Aorta (tissue), 5 donors: Measurements from ENCODE around the gene ABHD12. TPM values are rescaled to one million over a fixed set of nuclear protein-coding genes. Genes with fewer than 3 reads are reported as not detected.

Experiments used
- ATAC-seq: fragments of 200-7000 bp; cut with Tn5 transposase; one replicate; pipeline ENCODE4 v1.9.1; 2022; ENCODE audit warnings: moderate library complexity; ENCODE audit not compliant: low FRiP score
- DNase-seq, 2 donors: peaks; one replicate each; pipeline ENCODE4 v3.0.0-alpha.2; 2020
- H3K27ac ChIP-seq, 2 donors: one replicate each; pipeline ENCODE4 v1.5.1; 2013; ENCODE audit warnings: low read length in 2 of 2, mild to moderate bottlenecking in 2 of 2, moderate library complexity in 2 of 2, control low read depth in 1 of 2, inconsistent platforms in 1 of 2, low read depth in 1 of 2
- H3K27me3 ChIP-seq, 2 donors: one replicate each; pipeline ENCODE4 v1.6.1; 2013; ENCODE audit warnings: control low read depth in 1 of 2, low read length in 1 of 2, mild to moderate bottlenecking in 1 of 2, moderate library complexity in 1 of 2; ENCODE audit not compliant: insufficient read depth in 2 of 2, control insufficient read depth in 1 of 2
- H3K36me3 ChIP-seq, 2 donors: one replicate each; pipeline ENCODE4 v1.6.1; 2013; ENCODE audit warnings: control low read depth in 1 of 2, low read length in 1 of 2, mild to moderate bottlenecking in 1 of 2; ENCODE audit not compliant: insufficient read depth in 2 of 2, control insufficient read depth in 1 of 2
- H3K4me1 ChIP-seq, 2 donors: one replicate each; pipeline ENCODE4 v1.6.1; 2013; ENCODE audit warnings: low read length in 2 of 2, control low read depth in 1 of 2, mild to moderate bottlenecking in 1 of 2, moderate library complexity in 1 of 2; ENCODE audit not compliant: insufficient read depth in 2 of 2, control insufficient read depth in 1 of 2
- H3K4me3 ChIP-seq, 2 donors: one replicate each; pipeline ENCODE4 v1.5.1; 2013; ENCODE audit warnings: low read length in 2 of 2, control low read depth in 1 of 2, mild to moderate bottlenecking in 1 of 2
- H3K9me3 ChIP-seq: one replicate; pipeline ENCODE4 v1.6.1; 2013; ENCODE audit warnings: mild to moderate bottlenecking, low read length; ENCODE audit not compliant: control insufficient read depth
- WGBS, 2 donors: extraction: QIAGEN DNeasy Blood & Tissue Kit; methylation state at CpG; one replicate each; pipeline ENCODE4 v1.1.7; 2013; 5-methylcytosine and 5-hydroxymethylcytosine counted together
- intact Hi-C, 2 donors: fragments of 100-400 bp; cut with DNase I; formaldehyde crosslinking; loops; one replicate each; pipeline versions ENCODE4 v1.14.2 to v1.15.0; 2022
- polyA plus RNA-seq, 2 donors: library from polyadenylated mRNA; stranded (reverse); fragments of 200-250 nt; gene quantifications; one replicate each; pipeline ENCODE4 v1.2.3, GENCODE V29; 2013
- total RNA-seq, 2 donors: library from RNA; stranded (reverse); fragmentation: NEBNext Ultra II Directional; extraction: Animal tissue kit (Norgen Biotek cat#: 25700); gene quantifications; one replicate each; pipeline ENCODE4 v1.2.1, GENCODE V29; 2021
- donor health status: healthy with polysubstance abuse.
- donor health status: Bipolar disorder and iron deficiency.
- donor health status: DM: no; HTN: no; CAD: no.
- donor health status: DM: no; HTN: no; CAD: no.
- donor health status: DM: yes; HTN: yes; CAD: no.

Gene ABHD12
- total and polyA plus RNA-seq, 4 donors = 26.2 to 32.3 (median 29.1) TPM

DNA sequence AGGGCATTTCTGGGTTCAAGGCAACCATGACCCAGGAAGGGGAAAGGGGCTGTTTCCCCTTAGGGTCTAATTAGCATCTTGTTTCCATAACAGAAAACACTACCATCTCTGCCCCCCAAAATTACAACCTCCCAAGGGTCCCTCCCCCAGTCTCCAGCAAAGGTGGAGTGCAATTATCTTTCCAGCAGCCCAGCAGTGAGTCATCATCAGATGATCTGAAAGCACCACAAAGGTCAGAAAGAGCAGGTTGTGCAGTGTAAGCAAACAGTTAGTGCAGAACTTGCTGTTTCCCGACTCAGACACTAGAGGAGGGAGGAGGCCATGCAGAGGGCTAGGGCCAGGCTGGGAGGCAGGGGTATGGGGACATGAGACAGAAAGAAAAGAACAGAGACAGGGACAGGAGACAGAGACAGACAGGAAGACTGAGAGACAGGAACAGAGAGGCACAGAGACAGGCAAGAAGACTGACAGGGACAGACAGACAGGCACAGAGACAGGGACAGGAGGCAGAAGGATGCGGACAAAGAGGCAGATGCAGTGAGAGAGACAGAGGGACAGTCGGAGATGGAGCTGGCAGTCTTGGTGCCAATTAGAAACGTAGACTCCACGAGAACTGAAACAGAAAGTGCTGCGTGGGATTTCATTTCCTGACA, 80.2 kb downstream of the ABHD12 start:
- Histone ChIP-seq H3K9me3 (no peaks in the 10 kb centered on the region), H3K36me3 (no peaks in the 10 kb centered on the region), H3K27me3 (no peaks in the 10 kb centered on the region), H3K4me1 (peaks cover 3% of the 10 kb centered on the region in 2 donors), H3K27ac (peak overlapping the region in 1 of 2 donors; percentile 66), H3K4me3 (no peak overlapping the region)
- ATAC-seq (peak; percentile 80), DNase-seq (peak; percentile 73 to 78)
- intact Hi-C loops = no loop called here
- WGBS, 2 donors = 17 to 18% methylated on average over 6 of the region's 6 CpGs

DNA sequence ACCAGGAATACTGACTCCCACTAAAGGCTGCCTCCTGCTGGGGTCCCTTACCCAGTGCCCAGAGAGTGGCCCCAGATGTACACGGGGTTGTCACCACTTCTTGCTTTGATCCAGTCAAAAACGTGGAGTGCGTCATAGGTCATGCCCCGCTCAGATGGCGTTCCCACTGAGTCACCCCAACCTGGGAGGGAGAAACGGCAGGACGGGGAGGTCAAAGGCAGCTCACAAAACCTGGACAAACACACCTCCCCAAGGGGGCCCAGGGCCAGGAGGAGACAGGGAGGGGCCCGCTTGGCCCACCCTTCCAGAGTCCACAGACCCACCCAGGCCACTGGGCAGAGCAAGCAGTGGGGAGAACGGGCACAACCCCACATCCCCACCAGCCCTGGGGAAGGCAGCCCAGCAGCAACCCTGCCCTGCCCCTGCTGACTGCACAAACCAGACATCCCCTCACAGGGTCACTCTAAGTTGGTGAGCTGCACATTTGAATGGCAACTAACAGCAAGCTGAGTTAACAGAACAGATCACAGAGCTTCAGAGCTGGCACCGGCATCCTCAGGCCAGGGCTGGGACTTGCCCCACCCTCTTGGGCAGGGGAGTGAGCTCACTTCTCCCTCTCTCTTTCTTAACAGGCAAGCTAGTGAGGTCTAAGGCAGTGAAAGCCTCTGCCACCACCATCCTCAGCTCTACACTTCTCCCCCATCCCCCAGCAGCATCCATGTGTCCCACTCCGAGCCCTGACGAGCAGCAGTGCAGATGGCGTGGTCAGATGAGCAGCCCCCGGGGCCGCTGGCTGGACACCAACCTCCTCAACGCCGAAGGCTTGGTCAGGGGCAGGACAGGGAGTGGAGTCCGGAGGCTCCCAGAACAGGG, 81.0 kb downstream of the ABHD12 start:
- no peaks in the 10 kb centered on the region for H3K36me3 ChIP-seq
- H3K4me3 ChIP-seq = no peak overlapping the region
- no peaks in the 10 kb centered on the region for H3K27me3 ChIP-seq
- intact Hi-C loops = loop anchor here in 1 of 2 donors (2.0 kb wide), 1 partner anchor 25 kb away; no protein-coding TSS in a partner anchor
- peak; percentile 78 to 81 for DNase-seq
- no peaks in the 10 kb centered on the region for H3K9me3 ChIP-seq
- 74% methylated on average over 18 of the region's 18 CpGs for WGBS, 2 donors
- ATAC-seq = peak; percentile 39
- H3K27ac ChIP-seq = peak overlapping the region in 1 of 2 donors; percentile 9
- H3K4me1 ChIP-seq = peaks cover 3% of the 10 kb centered on the region in 2 donors

DNA sequence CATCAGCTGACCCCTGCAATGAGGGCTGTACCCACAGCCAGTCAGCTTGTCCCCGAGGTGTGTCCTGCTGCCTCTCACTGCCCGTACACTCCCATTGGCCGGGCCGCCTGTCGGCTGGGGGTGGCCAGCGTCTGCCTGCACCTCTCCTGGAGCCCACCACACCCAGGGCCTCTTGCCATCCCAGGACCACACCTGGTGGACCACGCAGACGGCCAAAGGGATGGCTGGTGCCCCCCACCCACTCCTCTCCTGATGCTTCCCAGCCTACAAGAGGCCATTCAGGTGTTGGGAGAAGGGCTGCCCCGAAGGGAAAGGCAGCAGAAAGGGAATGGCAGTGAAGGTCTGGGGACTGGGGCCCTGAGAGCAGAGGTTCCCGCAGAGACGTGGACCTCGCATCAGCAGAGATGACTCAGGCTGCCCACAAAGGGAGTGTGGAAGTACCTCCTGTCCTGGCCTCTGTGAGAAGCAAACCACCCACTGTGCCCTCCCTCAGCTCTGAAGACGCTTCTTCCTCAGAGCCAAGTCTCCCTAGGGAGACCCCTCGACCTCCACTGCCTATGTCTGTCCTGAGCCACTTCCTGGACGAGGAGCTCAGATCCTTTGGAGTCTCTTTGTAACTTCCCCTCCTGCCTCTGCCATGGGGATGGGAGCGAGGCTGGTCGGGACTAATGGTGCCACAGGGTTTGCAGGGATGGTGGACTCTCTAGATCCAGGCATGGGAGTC, 81.8 kb downstream of the ABHD12 start:
- peak; percentile 50 to 72 for DNase-seq
- Histone ChIP-seq H3K4me3 (no peak overlapping the region), H3K27me3 (no peaks in the 10 kb centered on the region), H3K36me3 (no peaks in the 10 kb centered on the region), H3K9me3 (no peaks in the 10 kb centered on the region), H3K27ac (no peak overlapping the region), H3K4me1 (peaks cover 3% of the 10 kb centered on the region in 2 donors)
- 86 to 89% methylated on average over 17 of the region's 17 CpGs for WGBS, 2 donors
- intact Hi-C loops = loop anchor here in 1 of 2 donors (2.0 kb wide), 1 partner anchor 24 kb away; no protein-coding TSS in a partner anchor
- ATAC-seq = no peak

GRCh38 chr20:25308083-25308491, 82.5 kb downstream of the ABHD12 start:
- Histone ChIP-seq H3K4me3 (no peak overlapping the region), H3K27ac (no peak overlapping the region), H3K36me3 (peaks cover 0 to 3% of the 10 kb centered on the region in 2 donors), H3K9me3 (no peaks in the 10 kb centered on the region), H3K4me1 (peaks cover 3% of the 10 kb centered on the region in 2 donors), H3K27me3 (no peaks in the 10 kb centered on the region)
- no peak for ATAC-seq
- intact Hi-C loops = loop anchor here in 1 of 2 donors (2.0 kb wide), 1 partner anchor 23 kb away; no protein-coding TSS in a partner anchor
- 91 to 93% methylated on average over 13 of the region's 13 CpGs for WGBS, 2 donors
- DNase-seq = peak; percentile 34 to 72

GRCh38 chr20:25306991-25307903, 83.4 kb downstream of the ABHD12 start:
- peaks cover 3% of the 10 kb centered on the region in 2 donors for H3K4me1 ChIP-seq
- 93 to 94% methylated on average over 10 of the region's 10 CpGs for WGBS, 2 donors
- H3K9me3 ChIP-seq = no peaks in the 10 kb centered on the region
- no peak overlapping the region for H3K27ac ChIP-seq
- H3K36me3 ChIP-seq = peaks cover 0 to 3% of the 10 kb centered on the region in 2 donors
- H3K27me3 ChIP-seq = no peaks in the 10 kb centered on the region
- DNase-seq (peak; percentile 32 to 65), ATAC-seq (no peak)
- no peak overlapping the region for H3K4me3 ChIP-seq
- intact Hi-C loops = no loop called here

GRCh38 chr20:25304025-25304549, 86.5 kb downstream of the ABHD12 start:
- intact Hi-C loops = no loop called here
- H3K9me3 ChIP-seq = no peaks in the 10 kb centered on the region
- no peaks in the 10 kb centered on the region for H3K27me3 ChIP-seq
- ATAC-seq (no peak), DNase-seq (no peak)
- peaks cover 0 to 3% of the 10 kb centered on the region in 2 donors for H3K36me3 ChIP-seq
- H3K4me1 ChIP-seq = no peaks in the 10 kb centered on the region
- no peak overlapping the region for H3K27ac ChIP-seq
- no peak overlapping the region for H3K4me3 ChIP-seq
- WGBS, 2 donors = 88 to 91% methylated on average over 11 of the region's 11 CpGs

GRCh38 chr20:25303292-25304024, 87.2 kb downstream of the ABHD12 start:
- no peak overlapping the region for H3K4me3 ChIP-seq
- H3K36me3 ChIP-seq = peaks cover 0 to 3% of the 10 kb centered on the region in 2 donors
- peak overlapping the region in 1 of 2 donors; percentile 18 for H3K27ac ChIP-seq
- 91% methylated on average over 12 of the region's 12 CpGs for WGBS, 2 donors
- no peaks in the 10 kb centered on the region for H3K4me1 ChIP-seq
- H3K27me3 ChIP-seq = no peaks in the 10 kb centered on the region
- peak; percentile 8 for ATAC-seq
- no peak for DNase-seq
- intact Hi-C loops = no loop called here
- no peaks in the 10 kb centered on the region for H3K9me3 ChIP-seq
